Right renal cortex interstitium (tissue), 3 donors: ENCODE data around the gene GRB10. TPM values are rescaled to one million over a fixed set of nuclear protein-coding genes. Genes with fewer than 3 reads are reported as not detected.
"Not testable (repeated sequence)": the region's sequence is repeated elsewhere in the genome, so short reads cannot be mapped to it uniquely, and the experiment has no call there.

Experiments
- DNase-seq, 3 donors: peaks; one replicate each; pipeline ENCODE4 v3.0.0-alpha.2; 2013; ENCODE audit warnings: low read depth in 3 of 3, low spot score in 2 of 3
- polyA plus RNA-seq, 3 donors: library from polyadenylated mRNA; unstranded; fragments of 120-200 nt; gene quantifications; one replicate each; pipeline ENCODE4 v1.2.1, GENCODE V29; 2013; ENCODE audit not compliant: insufficient read length in 3 of 3

Gene GRB10
- polyA plus RNA-seq, 3 donors, result 25.4 to 33.5 (median 29.4) TPM

GRCh38 chr7:50780436-50780835, 2.3 kb downstream of the GRB10 start:
- DNase-seq, result no peak

GRCh38 chr7:50779427-50779826, 3.3 kb downstream of the GRB10 start:
- no peak for DNase-seq

GRCh38 chr7:50778189-50778588, 4.5 kb downstream of the GRB10 start:
- no peak for DNase-seq

GRCh38 chr7:50775836-50776235, 6.9 kb downstream of the GRB10 start:
- no peak for DNase-seq

GRCh38 chr7:50775231-50775630, 7.5 kb downstream of the GRB10 start:
- no peak for DNase-seq

GRCh38 chr7:50774319-50774718, 8.4 kb downstream of the GRB10 start:
- DNase-seq, result no peak

- not testable (repeated sequence) for DNase-seq
Measured at GRCh38 chr7:50773071-50773470, 9.6 kb downstream of the GRB10 start.

GRCh38 chr7:50771120-50772002, 11.3 kb downstream of the GRB10 start:
- DNase-seq, result no peak

- DNase-seq, result no peak
Measured at GRCh38 chr7:50768485-50769474, 13.9 kb downstream of the GRB10 start.

GRCh38 chr7:50766849-50767207, 15.9 kb downstream of the GRB10 start:
- DNase-seq, result no peak

GRCh38 chr7:50766106-50766848, 16.4 kb downstream of the GRB10 start:
- no peak for DNase-seq

GRCh38 chr7:50762337-50762736, 20.4 kb downstream of the GRB10 start:
- DNase-seq, result no peak

GRCh38 chr7:50761713-50762112, 21.0 kb downstream of the GRB10 start:
- DNase-seq, result no peak

GRCh38 chr7:50757703-50758390, 24.8 kb downstream of the GRB10 start:
- DNase-seq, result no peak

GRCh38 chr7:50756180-50756579, 26.5 kb downstream of the GRB10 start:
- no peak for DNase-seq

- DNase-seq, result no peak
Measured at GRCh38 chr7:50754684-50755083, 28.0 kb downstream of the GRB10 start.

- DNase-seq, result peak in 1 of 3 donors; percentile 18
Measured at GRCh38 chr7:50754241-50754640, 28.5 kb downstream of the GRB10 start.

GRCh38 chr7:50752422-50752821, 30.3 kb downstream of the GRB10 start:
- DNase-seq, result no peak

- DNase-seq, result no peak
Measured at GRCh38 chr7:50751146-50751545, 31.6 kb downstream of the GRB10 start.

GRCh38 chr7:50749896-50750295, 32.8 kb downstream of the GRB10 start:
- DNase-seq, result no peak
